ENCODE measurements around the gene HPS4.

Gene HPS4

GRCh38 chr22:26501996-26502395, 18.4 kb upstream of the HPS4 start:
- no peak for DNase-seq
- Histone ChIP-seq H3K4me3 (ENCODE audit: insufficient read depth, low read depth, low read length, poor library complexity, severe bottlenecking) (no peak overlapping the region), H3K27me3 (replicated peaks; ENCODE audit: control insufficient read depth, insufficient read depth, low read length, poor library complexity, severe bottlenecking) (no peaks in the 10 kb centered on the region), H3K27ac (ENCODE audit: insufficient read depth, low read length, poor library complexity, severe bottlenecking) (no peak overlapping the region), H3K4me1 (ENCODE audit: control insufficient read depth, insufficient read depth, low read length, poor library complexity, severe bottlenecking) (peaks cover 14% of the 10 kb centered on the region), H3K36me3 (ENCODE audit: control insufficient read depth, insufficient read depth, low read length) (peaks cover 88% of the 10 kb centered on the region), H3K9me3 (ENCODE audit: control insufficient read depth, low read length) (no peaks in the 10 kb centered on the region)

- H3K36me3 ChIP-seq (ENCODE audit: control insufficient read depth, insufficient read depth, low read length): peaks cover 85% of the 10 kb centered on the region
- H3K27ac ChIP-seq (ENCODE audit: insufficient read depth, low read length, poor library complexity, severe bottlenecking): peak overlapping the region; percentile 16
- DNase-seq: no peak
- H3K4me3 ChIP-seq (ENCODE audit: insufficient read depth, low read depth, low read length, poor library complexity, severe bottlenecking): no peak overlapping the region
- H3K4me1 ChIP-seq (ENCODE audit: control insufficient read depth, insufficient read depth, low read length, poor library complexity, severe bottlenecking): peaks cover 14% of the 10 kb centered on the region
- no peaks in the 10 kb centered on the region for H3K27me3 ChIP-seq (replicated peaks; ENCODE audit: control insufficient read depth, insufficient read depth, low read length, poor library complexity, severe bottlenecking)
- H3K9me3 ChIP-seq (ENCODE audit: control insufficient read depth, low read length): no peaks in the 10 kb centered on the region
These were observed 15.7 kb upstream of the HPS4 start for GRCh38 chr22:26499188-26499703.

GRCh38 chr22:26496456-26496855, 12.9 kb upstream of the HPS4 start:
- Histone ChIP-seq H3K36me3 (ENCODE audit: control insufficient read depth, insufficient read depth, low read length) (peaks cover 85% of the 10 kb centered on the region), H3K27me3 (replicated peaks; ENCODE audit: control insufficient read depth, insufficient read depth, low read length, poor library complexity, severe bottlenecking) (no peaks in the 10 kb centered on the region), H3K4me3 (ENCODE audit: insufficient read depth, low read depth, low read length, poor library complexity, severe bottlenecking) (no peak overlapping the region), H3K27ac (ENCODE audit: insufficient read depth, low read length, poor library complexity, severe bottlenecking) (no peak overlapping the region), H3K9me3 (ENCODE audit: control insufficient read depth, low read length) (no peaks in the 10 kb centered on the region), H3K4me1 (ENCODE audit: control insufficient read depth, insufficient read depth, low read length, poor library complexity, severe bottlenecking) (no peaks in the 10 kb centered on the region)
- DNase-seq: no peak

GRCh38 chr22:26494506-26494905, 10.9 kb upstream of the HPS4 start:
- Histone ChIP-seq H3K4me3 (ENCODE audit: insufficient read depth, low read depth, low read length, poor library complexity, severe bottlenecking) (no peak overlapping the region), H3K4me1 (ENCODE audit: control insufficient read depth, insufficient read depth, low read length, poor library complexity, severe bottlenecking) (no peaks in the 10 kb centered on the region)

GRCh38 chr22:26492220-26492619, 8.6 kb upstream of the HPS4 start:
- Histone ChIP-seq H3K4me1 (ENCODE audit: control insufficient read depth, insufficient read depth, low read length, poor library complexity, severe bottlenecking) (no peaks in the 10 kb centered on the region), H3K4me3 (ENCODE audit: insufficient read depth, low read depth, low read length, poor library complexity, severe bottlenecking) (no peak overlapping the region), H3K27me3 (replicated peaks; ENCODE audit: control insufficient read depth, insufficient read depth, low read length, poor library complexity, severe bottlenecking) (no peaks in the 10 kb centered on the region), H3K9me3 (ENCODE audit: control insufficient read depth, low read length) (no peaks in the 10 kb centered on the region), H3K36me3 (ENCODE audit: control insufficient read depth, insufficient read depth, low read length) (peaks cover 88% of the 10 kb centered on the region), H3K27ac (ENCODE audit: insufficient read depth, low read length, poor library complexity, severe bottlenecking) (no peak overlapping the region)
- DNase-seq: no peak

More at GRCh38 chr22:26494506-26494905, 10.9 kb upstream of the HPS4 start:
- Histone ChIP-seq H3K36me3 (ENCODE audit: control insufficient read depth, insufficient read depth, low read length) (peaks cover 86% of the 10 kb centered on the region), H3K27me3 (replicated peaks; ENCODE audit: control insufficient read depth, insufficient read depth, low read length, poor library complexity, severe bottlenecking) (no peaks in the 10 kb centered on the region), H3K9me3 (ENCODE audit: control insufficient read depth, low read length) (no peaks in the 10 kb centered on the region), H3K27ac (ENCODE audit: insufficient read depth, low read length, poor library complexity, severe bottlenecking) (no peak overlapping the region)
- no peak for DNase-seq

GRCh38 chr22:26489447-26490036, 6.0 kb upstream of the HPS4 start:
- no peak overlapping the region for H3K4me3 ChIP-seq (ENCODE audit: insufficient read depth, low read depth, low read length, poor library complexity, severe bottlenecking)
- no peak for DNase-seq
- H3K27ac ChIP-seq (ENCODE audit: insufficient read depth, low read length, poor library complexity, severe bottlenecking): no peak overlapping the region
- no peaks in the 10 kb centered on the region for H3K27me3 ChIP-seq (replicated peaks; ENCODE audit: control insufficient read depth, insufficient read depth, low read length, poor library complexity, severe bottlenecking)
- peaks cover 5% of the 10 kb centered on the region for H3K4me1 ChIP-seq (ENCODE audit: control insufficient read depth, insufficient read depth, low read length, poor library complexity, severe bottlenecking)
- H3K9me3 ChIP-seq (ENCODE audit: control insufficient read depth, low read length): no peaks in the 10 kb centered on the region
- H3K36me3 ChIP-seq (ENCODE audit: control insufficient read depth, insufficient read depth, low read length): peaks cover 66% of the 10 kb centered on the region

GRCh38 chr22:26487996-26488395, 4.4 kb upstream of the HPS4 start:
- H3K27ac ChIP-seq (ENCODE audit: insufficient read depth, low read length, poor library complexity, severe bottlenecking): no peak overlapping the region
- no peak for DNase-seq
- no peak overlapping the region for H3K4me3 ChIP-seq (ENCODE audit: insufficient read depth, low read depth, low read length, poor library complexity, severe bottlenecking)
- H3K27me3 ChIP-seq (replicated peaks; ENCODE audit: control insufficient read depth, insufficient read depth, low read length, poor library complexity, severe bottlenecking): no peaks in the 10 kb centered on the region
- peaks cover 50% of the 10 kb centered on the region for H3K36me3 ChIP-seq (ENCODE audit: control insufficient read depth, insufficient read depth, low read length)
- H3K9me3 ChIP-seq (ENCODE audit: control insufficient read depth, low read length): no peaks in the 10 kb centered on the region
- peaks cover 10% of the 10 kb centered on the region for H3K4me1 ChIP-seq (ENCODE audit: control insufficient read depth, insufficient read depth, low read length, poor library complexity, severe bottlenecking)

- Histone ChIP-seq H3K27ac (ENCODE audit: insufficient read depth, low read length, poor library complexity, severe bottlenecking) (no peak overlapping the region), H3K27me3 (replicated peaks; ENCODE audit: control insufficient read depth, insufficient read depth, low read length, poor library complexity, severe bottlenecking) (no peaks in the 10 kb centered on the region), H3K9me3 (ENCODE audit: control insufficient read depth, low read length) (no peaks in the 10 kb centered on the region), H3K4me1 (ENCODE audit: control insufficient read depth, insufficient read depth, low read length, poor library complexity, severe bottlenecking) (peaks cover 23% of the 10 kb centered on the region), H3K4me3 (ENCODE audit: insufficient read depth, low read depth, low read length, poor library complexity, severe bottlenecking) (no peak overlapping the region), H3K36me3 (ENCODE audit: control insufficient read depth, insufficient read depth, low read length) (peaks cover 35% of the 10 kb centered on the region)
- DNase-seq: no peak
These were observed 2.8 kb upstream of the HPS4 start for GRCh38 chr22:26486394-26486793.

GRCh38 chr22:26485806-26486390, 2.3 kb upstream of the HPS4 start:
- no peak for DNase-seq

GRCh38 chr22:26485013-26485412, 1.4 kb upstream of the HPS4 start:
- H3K9me3 ChIP-seq (ENCODE audit: control insufficient read depth, low read length): no peaks in the 10 kb centered on the region
- peaks cover 21% of the 10 kb centered on the region for H3K36me3 ChIP-seq (ENCODE audit: control insufficient read depth, insufficient read depth, low read length)
- DNase-seq: no peak
- H3K27ac ChIP-seq (ENCODE audit: insufficient read depth, low read length, poor library complexity, severe bottlenecking): no peak overlapping the region
- no peaks in the 10 kb centered on the region for H3K27me3 ChIP-seq (replicated peaks; ENCODE audit: control insufficient read depth, insufficient read depth, low read length, poor library complexity, severe bottlenecking)
- H3K4me3 ChIP-seq (ENCODE audit: insufficient read depth, low read depth, low read length, poor library complexity, severe bottlenecking): no peak overlapping the region
- peaks cover 34% of the 10 kb centered on the region for H3K4me1 ChIP-seq (ENCODE audit: control insufficient read depth, insufficient read depth, low read length, poor library complexity, severe bottlenecking)

More at GRCh38 chr22:26485806-26486390, 2.3 kb upstream of the HPS4 start:
- Histone ChIP-seq H3K27ac (ENCODE audit: insufficient read depth, low read length, poor library complexity, severe bottlenecking) (no peak overlapping the region), H3K27me3 (replicated peaks; ENCODE audit: control insufficient read depth, insufficient read depth, low read length, poor library complexity, severe bottlenecking) (no peaks in the 10 kb centered on the region), H3K9me3 (ENCODE audit: control insufficient read depth, low read length) (no peaks in the 10 kb centered on the region), H3K36me3 (ENCODE audit: control insufficient read depth, insufficient read depth, low read length) (peaks cover 30% of the 10 kb centered on the region), H3K4me3 (ENCODE audit: insufficient read depth, low read depth, low read length, poor library complexity, severe bottlenecking) (no peak overlapping the region), H3K4me1 (ENCODE audit: control insufficient read depth, insufficient read depth, low read length, poor library complexity, severe bottlenecking) (peaks cover 25% of the 10 kb centered on the region)

All from effector memory CD4-positive, alpha-beta T cell (primary cell).